Epithelial cell of proximal tubule (primary cell): ENCODE results near the gene SRRM4. TPM values are rescaled to one million over a fixed set of nuclear protein-coding genes. Genes with fewer than 3 reads are reported as not detected.

Experiments used
- DNase-seq: peaks from one replicate; pipeline ENCODE4 v3.0.0-alpha.2; 2011; ENCODE audit warnings: low read depth
- H3K4me3 ChIP-seq: 2 replicates; pipeline ENCODE4 v1.5.1; 2011; ENCODE audit warnings: low read depth, mild to moderate bottlenecking, low read length
- CTCF ChIP-seq: conservative IDR thresholded peaks from 2 replicates; pipeline ENCODE4 v1.5.1; 2012; ENCODE audit warnings: low read depth, mild to moderate bottlenecking, low read length
- total RNA-seq: library from RNA; depleted of rRNA; stranded (reverse); fragments of >200 nt; gene quantifications from 2 replicates; pipeline ENCODE4 v1.2.3, GENCODE V29; 2015

Gene SRRM4
- total RNA-seq, 1 donor from 2014 or later = under 0.01 TPM

DNA sequence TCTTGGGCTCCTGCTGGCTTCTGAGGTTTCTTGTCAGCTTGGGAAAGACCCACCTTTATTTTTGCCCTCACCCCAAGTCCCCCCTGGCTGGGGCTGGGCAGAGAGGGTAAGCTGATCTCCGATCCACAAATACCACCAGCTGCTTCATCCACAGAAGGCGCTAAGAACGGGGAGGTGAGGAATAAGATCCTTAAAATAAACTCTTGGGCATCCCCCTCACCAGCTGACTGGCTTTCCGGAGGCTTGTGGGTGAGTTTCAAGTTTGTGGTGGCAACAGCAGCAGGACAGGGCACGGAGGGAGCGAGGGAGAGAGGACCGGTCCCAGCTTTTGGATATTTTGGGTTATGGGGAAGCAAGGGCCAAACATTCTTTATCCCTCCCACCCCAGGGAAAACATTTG lies 176.6 kb downstream of the SRRM4 start:
- H3K4me3 ChIP-seq = no peak overlapping the region
- no peak for TF ChIP-seq CTCF
- no peak for DNase-seq

- TF ChIP-seq CTCF = no peak
- H3K4me3 ChIP-seq = no peak overlapping the region
- DNase-seq = no peak
Observed at GRCh38 chr12:119158402-119158801, 177.1 kb downstream of the SRRM4 start.

DNA sequence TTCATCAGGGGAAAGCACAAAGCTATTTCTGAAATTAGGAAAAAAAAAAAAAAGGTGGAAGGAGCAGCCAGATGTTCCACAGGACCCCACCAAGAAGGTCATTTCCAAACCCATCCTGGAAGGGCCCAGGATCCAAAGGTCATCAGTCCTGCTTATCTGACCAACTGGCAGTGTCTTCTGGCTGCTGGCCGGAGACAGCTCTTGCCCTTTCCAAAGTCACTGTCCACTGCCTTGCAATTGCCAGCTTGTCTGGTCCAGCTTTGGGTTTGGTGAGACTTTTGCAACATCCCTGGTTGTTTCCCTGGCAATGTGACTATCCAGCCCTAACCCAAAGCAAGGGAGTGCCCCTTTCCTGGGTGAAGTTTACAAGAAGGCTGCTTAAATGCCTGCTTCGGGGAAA lies 178.5 kb downstream of the SRRM4 start:
- no peak for DNase-seq
- no peak overlapping the region for H3K4me3 ChIP-seq
- TF ChIP-seq CTCF = no peak

GRCh38 chr12:119167902-119168301 lies 186.6 kb downstream of the SRRM4 start:
- no peak overlapping the region for H3K4me3 ChIP-seq
- no peak for TF ChIP-seq CTCF
- DNase-seq = no peak

DNA sequence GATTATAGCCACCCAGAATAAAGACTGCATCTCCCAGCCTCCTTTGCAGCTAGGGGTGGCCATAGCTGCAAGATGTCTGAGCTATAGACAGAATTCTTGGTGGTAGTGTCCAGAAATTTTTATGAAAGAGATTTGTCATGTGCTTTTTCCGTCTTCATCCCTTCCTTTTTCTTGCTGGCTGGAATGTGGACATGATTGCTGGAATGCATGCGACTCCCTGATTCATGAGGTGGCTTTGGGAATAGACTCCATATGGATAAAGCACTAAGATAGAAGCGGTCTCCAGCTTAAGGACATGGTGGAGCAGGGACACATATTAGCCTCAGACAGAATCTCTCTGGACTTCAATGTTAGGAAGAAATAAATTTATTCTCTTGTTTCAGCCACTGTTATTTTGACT lies 187.4 kb downstream of the SRRM4 start:
- no peak overlapping the region for H3K4me3 ChIP-seq
- TF ChIP-seq CTCF = no peak
- DNase-seq = no peak

- DNase-seq = no peak
- TF ChIP-seq CTCF = no peak
- H3K4me3 ChIP-seq = no peak overlapping the region
Observed at GRCh38 chr12:119169150-119169549, 187.8 kb downstream of the SRRM4 start.

DNA sequence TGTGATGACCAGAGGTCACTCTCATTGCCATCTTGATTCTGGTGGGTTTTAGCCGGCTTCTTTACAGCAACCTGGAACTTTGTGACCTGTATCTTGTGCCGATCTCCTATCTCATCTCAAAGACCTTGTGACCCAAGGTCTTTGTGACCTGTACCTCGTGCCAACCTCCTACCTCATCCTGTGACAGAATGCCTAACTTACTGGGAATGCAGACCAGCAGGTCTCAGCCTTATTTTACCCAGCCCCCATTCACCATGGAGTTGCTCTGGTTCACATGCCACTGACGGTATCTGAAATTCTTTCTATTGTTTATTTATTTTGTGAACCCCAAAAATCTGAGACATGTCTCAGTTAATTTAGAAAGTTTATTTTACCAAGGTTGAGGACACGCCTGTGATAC lies 189.9 kb downstream of the SRRM4 start:
- no peak for DNase-seq
- no peak for TF ChIP-seq CTCF
- H3K4me3 ChIP-seq = no peak overlapping the region
